Measurements from ENCODE around the gene SLC37A4. TPM values are rescaled to one million over a fixed set of nuclear protein-coding genes. Genes with fewer than 3 reads are reported as not detected.

The SLC37A4 gene
- total and polyA plus RNA-seq, 2 experiments from 2014 or later = 68.0 to 82.3 TPM

DNA sequence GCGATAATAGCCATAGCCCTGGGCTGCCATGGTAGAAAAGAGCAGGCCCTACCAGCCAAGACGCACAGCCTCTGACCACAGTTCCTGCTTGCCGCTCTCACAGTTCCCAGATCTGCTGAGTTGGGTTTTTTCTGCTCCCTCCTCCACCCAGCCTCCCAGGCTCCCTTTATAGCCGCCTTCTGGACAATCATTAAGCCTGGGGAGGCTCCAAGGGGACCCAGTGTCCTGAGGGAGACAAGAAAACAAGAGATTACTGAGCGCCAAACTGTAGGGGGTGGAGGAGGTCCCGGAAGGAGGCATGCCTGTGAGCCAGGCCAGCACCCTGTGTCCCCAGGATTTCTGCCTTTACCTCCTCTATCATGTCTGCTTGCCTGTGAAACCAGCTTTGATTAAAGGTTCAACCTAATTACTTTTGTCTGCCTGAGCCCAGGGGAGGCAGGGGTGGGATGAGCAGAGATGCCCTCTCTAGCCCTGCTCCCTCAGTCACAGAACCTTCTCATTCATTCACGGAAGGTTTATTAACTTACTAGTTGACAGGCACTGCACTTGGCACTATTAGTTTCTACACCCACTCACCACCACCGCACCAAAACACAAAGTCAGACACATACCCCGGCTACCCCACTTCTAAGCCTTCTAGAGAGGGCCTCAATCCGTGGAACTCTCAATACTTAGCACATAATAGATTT lies 1.2 kb downstream of the SLC37A4 start:
- WGBS (ENCODE audit: low lambda C conversion rate, missing lambda C conversion rate) = 23% methylated on average over 10 of the region's 10 CpGs
- Histone ChIP-seq H2AFZ (no peak overlapping the region), H4K20me1 (ENCODE audit: insufficient read depth, poor library complexity, severe bottlenecking) (no peaks in the 10 kb centered on the region), H3K9me2 (replicated peaks; ENCODE audit: insufficient read depth) (no peaks in the 10 kb centered on the region), H3K27me3 (no peaks in the 10 kb centered on the region), H3K27ac (peak overlapping the region; percentile 91), H3K9me3 (ENCODE audit: low read depth) (no peaks in the 10 kb centered on the region), H3K79me2 (peaks cover 48% of the 10 kb centered on the region), H3K4me1 (ENCODE audit: insufficient read depth) (peaks cover 44% of the 10 kb centered on the region), H3K36me3 (replicated peaks; ENCODE audit: insufficient read depth, low read depth) (no peaks in the 10 kb centered on the region), H3K4me2 (peak overlapping the region; percentile 98), H3K4me3 (peak overlapping the region; percentile 72)
- TF ChIP-seq EZH2phosphoT487 (IDR thresholded peaks at IDR 0.05; ENCODE audit: low read depth, severe bottlenecking, unreplicated experiment) = no peak
- TF ChIP-seq, protein P1, sequence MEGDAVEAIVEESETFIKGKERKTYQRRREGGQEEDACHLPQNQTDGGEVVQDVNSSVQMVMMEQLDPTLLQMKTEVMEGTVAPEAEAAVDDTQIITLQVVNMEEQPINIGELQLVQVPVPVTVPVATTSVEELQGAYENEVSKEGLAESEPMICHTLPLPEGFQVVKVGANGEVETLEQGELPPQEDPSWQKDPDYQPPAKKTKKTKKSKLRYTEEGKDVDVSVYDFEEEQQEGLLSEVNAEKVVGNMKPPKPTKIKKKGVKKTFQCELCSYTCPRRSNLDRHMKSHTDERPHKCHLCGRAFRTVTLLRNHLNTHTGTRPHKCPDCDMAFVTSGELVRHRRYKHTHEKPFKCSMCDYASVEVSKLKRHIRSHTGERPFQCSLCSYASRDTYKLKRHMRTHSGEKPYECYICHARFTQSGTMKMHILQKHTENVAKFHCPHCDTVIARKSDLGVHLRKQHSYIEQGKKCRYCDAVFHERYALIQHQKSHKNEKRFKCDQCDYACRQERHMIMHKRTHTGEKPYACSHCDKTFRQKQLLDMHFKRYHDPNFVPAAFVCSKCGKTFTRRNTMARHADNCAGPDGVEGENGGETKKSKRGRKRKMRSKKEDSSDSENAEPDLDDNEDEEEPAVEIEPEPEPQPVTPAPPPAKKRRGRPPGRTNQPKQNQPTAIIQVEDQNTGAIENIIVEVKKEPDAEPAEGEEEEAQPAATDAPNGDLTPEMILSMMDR (IDR thresholded peaks at IDR 0.05; ENCODE audit: poor library complexity) = no peak
- DNase-seq (ENCODE audit: low spot score) = peak; percentile 89

DNA sequence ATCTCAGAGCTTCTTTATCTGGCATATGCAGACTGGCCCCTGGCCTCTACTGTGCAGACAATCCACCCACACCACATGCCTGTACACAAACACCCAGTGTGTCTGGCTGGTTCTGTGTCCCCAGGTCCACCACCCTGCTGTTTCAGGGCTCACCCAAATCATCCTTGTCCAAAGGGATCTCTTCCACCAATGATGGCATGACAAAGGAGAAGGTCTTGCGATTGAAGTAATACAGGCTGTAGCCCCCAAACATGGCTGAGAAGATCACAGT lies 1.7 kb downstream of the SLC37A4 start:
- H3K9me2 ChIP-seq (replicated peaks; ENCODE audit: insufficient read depth) = no peaks in the 10 kb centered on the region
- TF ChIP-seq, protein P1 (IDR thresholded peaks at IDR 0.05; ENCODE audit: poor library complexity) = no peak
- TF ChIP-seq EZH2phosphoT487 (IDR thresholded peaks at IDR 0.05; ENCODE audit: low read depth, severe bottlenecking, unreplicated experiment) = no peak
- no peak for TF ChIP-seq EZH2 (IDR thresholded peaks at IDR 0.05; ENCODE audit: borderline replicate concordance)
- peaks cover 49% of the 10 kb centered on the region for H3K4me1 ChIP-seq (ENCODE audit: insufficient read depth)
- H3K4me3 ChIP-seq = peak overlapping the region; percentile 26
- peak overlapping the region; percentile 91 for H3K27ac ChIP-seq
- WGBS (ENCODE audit: low lambda C conversion rate, missing lambda C conversion rate) = 77% methylated on average over 1 of the region's 1 CpG
- no peaks in the 10 kb centered on the region for H3K36me3 ChIP-seq (replicated peaks; ENCODE audit: insufficient read depth, low read depth)
- H4K20me1 ChIP-seq (ENCODE audit: insufficient read depth, poor library complexity, severe bottlenecking) = no peaks in the 10 kb centered on the region
- peak overlapping the region; percentile 98 for H3K4me2 ChIP-seq
- no peak overlapping the region for H2AFZ ChIP-seq
- H3K79me2 ChIP-seq = peaks cover 48% of the 10 kb centered on the region
- no peaks in the 10 kb centered on the region for H3K9me3 ChIP-seq (ENCODE audit: low read depth)
- DNase-seq (ENCODE audit: low spot score) = no peak
- H3K27me3 ChIP-seq = no peaks in the 10 kb centered on the region

DNA sequence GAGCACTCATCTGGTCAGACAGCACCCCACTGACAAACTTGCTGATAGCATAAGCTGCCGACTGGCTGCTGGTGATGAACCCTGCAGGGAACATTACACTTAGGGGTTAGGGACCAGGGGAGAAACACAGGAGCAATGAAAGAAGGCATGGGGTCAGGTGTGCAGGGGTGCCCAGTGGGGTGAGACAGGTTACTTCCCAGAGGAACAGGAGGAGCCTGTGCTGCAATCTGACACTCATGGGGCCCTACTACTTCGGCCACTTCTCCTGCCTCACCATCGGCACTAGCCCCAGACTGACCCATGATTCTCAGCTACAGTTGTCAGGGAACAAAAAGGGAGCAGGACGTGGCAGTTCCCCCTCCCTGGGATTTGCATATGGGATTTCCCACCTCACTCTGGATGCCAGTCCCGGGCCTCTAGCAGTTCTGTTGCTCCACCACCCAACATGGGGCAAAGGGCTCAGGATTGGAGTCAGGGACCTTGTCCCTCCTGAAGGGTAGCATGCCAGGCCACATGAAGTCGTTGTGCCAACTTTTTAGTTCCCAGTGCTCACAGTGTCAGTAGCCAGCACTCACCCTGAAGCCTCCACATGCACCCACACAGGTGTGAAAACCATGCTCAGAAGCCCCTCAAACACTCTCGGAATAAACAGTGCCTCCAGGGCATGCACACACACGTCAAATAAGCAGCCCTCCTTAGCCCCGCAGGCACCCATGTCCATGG lies 2.2 kb downstream of the SLC37A4 start:
- Histone ChIP-seq H3K4me2 (peak overlapping the region; percentile 98), H3K4me3 (peak overlapping the region; percentile 26), H4K20me1 (ENCODE audit: insufficient read depth, poor library complexity, severe bottlenecking) (no peaks in the 10 kb centered on the region), H3K27me3 (no peaks in the 10 kb centered on the region), H3K9me2 (replicated peaks; ENCODE audit: insufficient read depth) (no peaks in the 10 kb centered on the region), H3K4me1 (ENCODE audit: insufficient read depth) (peaks cover 54% of the 10 kb centered on the region), H2AFZ (no peak overlapping the region), H3K79me2 (peaks cover 48% of the 10 kb centered on the region), H3K36me3 (replicated peaks; ENCODE audit: insufficient read depth, low read depth) (no peaks in the 10 kb centered on the region), H3K27ac (peak overlapping the region; percentile 91), H3K9me3 (ENCODE audit: low read depth) (no peaks in the 10 kb centered on the region)
- no peak for TF ChIP-seq EZH2phosphoT487 (IDR thresholded peaks at IDR 0.05; ENCODE audit: low read depth, severe bottlenecking, unreplicated experiment)
- TF ChIP-seq, protein P1 (IDR thresholded peaks at IDR 0.05; ENCODE audit: poor library complexity) = no peak
- no peak for TF ChIP-seq EZH2 (IDR thresholded peaks at IDR 0.05; ENCODE audit: borderline replicate concordance)
- DNase-seq (ENCODE audit: low spot score) = peak; percentile 41
- WGBS (ENCODE audit: low lambda C conversion rate, missing lambda C conversion rate) = 56% methylated on average over 9 of the region's 9 CpGs
